ENCODE results near the gene C1orf167.

The C1orf167 gene

GRCh38 chr1:11790101-11790879 is 28.3 kb downstream of the C1orf167 start:
- TF ChIP-seq EZH2phosphoT487 (IDR thresholded peaks at IDR 0.05; ENCODE audit: borderline replicate concordance, low read length) (no peak), CTCF (IDR thresholded peaks at IDR 0.05; ENCODE audit: low read depth, low read length, poor library complexity, severe bottlenecking) (no peak)
- Histone ChIP-seq H3K9me3 (ENCODE audit: control insufficient read depth, insufficient read depth, low read length) (no peaks in the 10 kb centered on the region), H3F3A (ENCODE audit: control insufficient read depth, insufficient read depth) (peaks cover 9% of the 10 kb centered on the region), H4K20me1 (ENCODE audit: control insufficient read depth, insufficient read depth, low read depth, low read length) (no peaks in the 10 kb centered on the region), H3K27ac (ENCODE audit: low read depth, low read length) (no peak overlapping the region), H3K27me3 (ENCODE audit: control insufficient read depth, low read length) (no peaks in the 10 kb centered on the region), H3K4me2 (ENCODE audit: low read length) (no peak overlapping the region), H3K4me1 (ENCODE audit: control insufficient read depth, low read length) (peaks cover 27% of the 10 kb centered on the region), H3K4me3 (ENCODE audit: low read length) (no peak overlapping the region), H3K79me2 (ENCODE audit: control insufficient read depth, low read length) (no peaks in the 10 kb centered on the region), H3K9me2 (replicated peaks; ENCODE audit: control insufficient read depth, low read length) (no peaks in the 10 kb centered on the region), H3K36me3 (ENCODE audit: control insufficient read depth, low read length) (peaks cover 38% of the 10 kb centered on the region)

GRCh38 chr1:11790880-11791715 is 29.1 kb downstream of the C1orf167 start:
- Histone ChIP-seq H3F3A (ENCODE audit: control insufficient read depth, insufficient read depth) (peaks cover 6% of the 10 kb centered on the region), H3K9me2 (replicated peaks; ENCODE audit: control insufficient read depth, low read length) (no peaks in the 10 kb centered on the region), H3K36me3 (ENCODE audit: control insufficient read depth, low read length) (peaks cover 46% of the 10 kb centered on the region), H3K27me3 (ENCODE audit: control insufficient read depth, low read length) (no peaks in the 10 kb centered on the region), H3K4me1 (ENCODE audit: control insufficient read depth, low read length) (peaks cover 19% of the 10 kb centered on the region), H3K9me3 (ENCODE audit: control insufficient read depth, insufficient read depth, low read length) (no peaks in the 10 kb centered on the region), H3K4me2 (ENCODE audit: low read length) (no peak overlapping the region), H3K4me3 (ENCODE audit: low read length) (no peak overlapping the region), H3K79me2 (ENCODE audit: control insufficient read depth, low read length) (no peaks in the 10 kb centered on the region), H3K27ac (ENCODE audit: low read depth, low read length) (no peak overlapping the region), H4K20me1 (ENCODE audit: control insufficient read depth, insufficient read depth, low read depth, low read length) (no peaks in the 10 kb centered on the region)
- TF ChIP-seq EZH2phosphoT487 (IDR thresholded peaks at IDR 0.05; ENCODE audit: borderline replicate concordance, low read length), result no peak
- no peak for TF ChIP-seq CTCF (IDR thresholded peaks at IDR 0.05; ENCODE audit: low read depth, low read length, poor library complexity, severe bottlenecking)

- Histone ChIP-seq H3K79me2 (ENCODE audit: control insufficient read depth, low read length) (no peaks in the 10 kb centered on the region), H3K27ac (ENCODE audit: low read depth, low read length) (no peak overlapping the region), H3K4me2 (ENCODE audit: low read length) (no peak overlapping the region), H4K20me1 (ENCODE audit: control insufficient read depth, insufficient read depth, low read depth, low read length) (no peaks in the 10 kb centered on the region), H3K9me3 (ENCODE audit: control insufficient read depth, insufficient read depth, low read length) (no peaks in the 10 kb centered on the region), H3K27me3 (ENCODE audit: control insufficient read depth, low read length) (no peaks in the 10 kb centered on the region), H3K4me1 (ENCODE audit: control insufficient read depth, low read length) (peaks cover 9% of the 10 kb centered on the region), H3K4me3 (ENCODE audit: low read length) (no peak overlapping the region), H3K36me3 (ENCODE audit: control insufficient read depth, low read length) (peaks cover 52% of the 10 kb centered on the region), H3K9me2 (replicated peaks; ENCODE audit: control insufficient read depth, low read length) (no peaks in the 10 kb centered on the region), H3F3A (ENCODE audit: control insufficient read depth, insufficient read depth) (no peaks in the 10 kb centered on the region)
- no peak for TF ChIP-seq EZH2phosphoT487 (IDR thresholded peaks at IDR 0.05; ENCODE audit: borderline replicate concordance, low read length)
- TF ChIP-seq CTCF (IDR thresholded peaks at IDR 0.05; ENCODE audit: low read depth, low read length, poor library complexity, severe bottlenecking), result no peak
Observed at GRCh38 chr1:11792106-11792505, 30.1 kb downstream of the C1orf167 start.

Measured in DOHH2 (cell line).